GM21717 (cell line): ENCODE data around the gene AKAP9.
"Not testable (repeated sequence)": the region's sequence is repeated elsewhere in the genome, so short reads cannot be mapped to it uniquely, and the experiment has no call there.

Experiments
- ATAC-seq: cut with Tn5 transposase; IDR thresholded peaks from one replicate; pipeline ENCODE4 v1.9.1; 2021; ENCODE audit warnings: mild to moderate bottlenecking, moderate library complexity; ENCODE audit not compliant: unreplicated experiment

Gene AKAP9

GRCh38 chr7:92121681-92122080 is 181.0 kb downstream of the AKAP9 start:
- no peak for ATAC-seq

- ATAC-seq = no peak
These were observed 190.4 kb downstream of the AKAP9 start for GRCh38 chr7:92131093-92131492.

- no peak for ATAC-seq
These were observed 191.2 kb downstream of the AKAP9 start for GRCh38 chr7:92131764-92132330.

GRCh38 chr7:92133133-92133736 is 192.6 kb downstream of the AKAP9 start:
- ATAC-seq = peak; percentile 27

- ATAC-seq = peak; percentile 42
These were observed 193.1 kb downstream of the AKAP9 start for GRCh38 chr7:92133737-92134270.

- ATAC-seq = peak; percentile 88
These were observed 193.8 kb downstream of the AKAP9 start, which contains the start of gene CYP51A1 for GRCh38 chr7:92134271-92135051. CYP51A1 (minus strand) TSS chr7:92134477; CDS start chr7:92134364, 113 bp downstream.

GRCh38 chr7:92135052-92135889 is 194.6 kb downstream of the AKAP9 start:
- ATAC-seq = no peak

GRCh38 chr7:92137557-92137956 is 196.9 kb downstream of the AKAP9 start:
- ATAC-seq = no peak

- ATAC-seq = no peak
These were observed 200.5 kb downstream of the AKAP9 start for GRCh38 chr7:92141161-92141560.

GRCh38 chr7:92142791-92143190 is 202.1 kb downstream of the AKAP9 start:
- ATAC-seq = not testable (repeated sequence)

- ATAC-seq = not testable (repeated sequence)
These were observed 202.7 kb downstream of the AKAP9 start for GRCh38 chr7:92143192-92143880.

- no peak for ATAC-seq
These were observed 209.1 kb downstream of the AKAP9 start for GRCh38 chr7:92149736-92150239.

- ATAC-seq = no peak
These were observed 209.9 kb downstream of the AKAP9 start for GRCh38 chr7:92150450-92151017.

- ATAC-seq = no peak
These were observed 214.6 kb downstream of the AKAP9 start for GRCh38 chr7:92155108-92155739.

GRCh38 chr7:92156990-92157389 is 216.3 kb downstream of the AKAP9 start:
- ATAC-seq = no peak

- peak; percentile 83 for ATAC-seq
These were observed 218.3 kb downstream of the AKAP9 start for GRCh38 chr7:92158660-92159575.
